A549 treated with AZD2906 at 1 μM for 4 hours (cell line): ENCODE data around the gene MEX3D. TPM values are rescaled to one million over a fixed set of nuclear protein-coding genes. Genes with fewer than 3 reads are reported as not detected.

ENCODE experiments used
- total RNA-seq: library from RNA; stranded (reverse); fragments of 200-300 nt; extraction: Qiagen RNA extraction; gene quantifications from 5 replicates; pipeline ENCODE4 v1.2.3, GENCODE V29; 2022

The MEX3D gene
- 6.8 to 12.2 TPM (median 11.9 TPM) in 5 replicates for total RNA-seq

GRCh38 chr19:1568320-1569019 is at the start of gene MEX3D:
Gene MEX3D, minus strand, starts transcription at chr19:1568325. Its CDS starts 267 bp downstream, at chr19:1568058.

GRCh38 chr19:1605236-1606137 is 37.4 kb upstream of the MEX3D start, which contains the start of gene UQCR11:
Gene UQCR11, minus strand, starts transcription at chr19:1605462. Its CDS starts 53 bp downstream, at chr19:1605409.

GRCh38 chr19:1592755-1593500 is 24.8 kb upstream of the MEX3D start, which contains the start of gene MBD3:
Gene MBD3, minus strand, starts transcription at chr19:1592865. Its CDS starts 234 bp downstream, at chr19:1592631.

GRCh38 chr19:1523412-1524286 is 44.5 kb downstream of the MEX3D start, which contains the start of gene PLK5:
Gene PLK5, plus strand, starts transcription at chr19:1524077. Its CDS starts 2,920 bp downstream, at chr19:1526997.

DNA sequence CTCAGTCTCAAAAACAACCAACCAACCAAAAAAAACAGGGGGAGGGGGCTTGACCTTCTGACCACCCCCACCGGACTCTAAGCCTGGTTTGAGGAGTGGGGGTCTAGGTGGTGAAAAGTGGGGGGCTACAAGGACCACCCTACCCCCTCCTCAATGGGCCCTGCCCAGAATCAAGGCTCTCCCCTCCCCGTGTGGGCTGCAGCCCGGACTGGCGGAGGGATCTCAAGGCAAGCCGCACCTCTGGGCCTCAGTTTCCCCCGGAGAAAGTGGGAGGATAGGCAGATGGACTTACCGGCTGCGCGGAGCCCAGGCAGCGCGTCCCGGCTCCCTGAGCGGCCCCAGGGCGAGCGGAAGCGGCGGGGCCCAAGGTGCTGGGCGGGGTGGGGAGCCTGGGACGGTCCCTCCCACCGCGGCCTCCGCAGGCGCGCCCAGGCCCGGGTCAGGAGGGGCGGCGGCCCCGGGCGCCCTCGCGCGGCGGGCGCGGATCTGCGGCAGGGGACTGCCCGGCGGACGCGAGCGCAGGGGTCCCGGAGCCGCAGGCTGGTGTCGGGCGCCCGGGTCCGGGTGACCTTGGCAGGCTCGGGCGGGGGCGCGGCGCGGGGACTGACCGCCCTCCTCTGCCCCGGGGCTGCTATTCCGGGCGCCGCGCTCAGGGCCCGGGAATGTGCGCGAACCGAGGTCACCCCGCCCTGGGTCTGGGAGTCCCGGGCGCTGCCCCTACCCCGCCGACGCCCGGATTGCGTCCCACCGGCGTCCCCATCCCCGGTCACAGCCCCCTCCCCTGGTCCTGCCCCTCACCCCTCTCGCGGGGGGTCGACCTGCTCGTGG is 55.2 kb downstream of the MEX3D start, which contains the start of gene ADAMTSL5:
Gene ADAMTSL5, minus strand, starts transcription at position 349 of the 828 bp plus-strand sequence. CDS start 2,076 bp downstream, outside the sequence.

Other genes starting within 250 kb of the MEX3D start
- gene NDUFS7, start 184.4 kb downstream of the MEX3D start, total RNA-seq = 69.7 to 83.5 TPM (median 81.4 TPM) in 5 replicates
- gene GAMT, start 166.8 kb downstream of the MEX3D start, total RNA-seq = 26.6 to 46.5 TPM (median 44.9 TPM) in 5 replicates
- 75.0 to 102 TPM (median 94.7 TPM) in 5 replicates for gene DAZAP1, start 160.7 kb downstream of the MEX3D start, total RNA-seq
- 1,460 to 2,135 TPM (median 1,895 TPM) in 5 replicates for gene RPS15, start 129.9 kb downstream of the MEX3D start, total RNA-seq
- gene APC2, start 118.2 kb downstream of the MEX3D start, total RNA-seq = 1.1 to 2.3 TPM (median 1.8 TPM) in 5 replicates
- gene C19orf25, start 89.1 kb downstream of the MEX3D start, total RNA-seq = 10.6 to 18.4 TPM (median 17.5 TPM) in 5 replicates
- 0.62 to 0.86 TPM (median 0.67 TPM) in 5 replicates for gene PCSK4, start 78.0 kb downstream of the MEX3D start, total RNA-seq
- gene REEP6, start 77.1 kb downstream of the MEX3D start, total RNA-seq = 4.2 to 5.9 TPM (median 5.5 TPM) in 5 replicates
- 2.8 to 4.2 TPM (median 3.3 TPM) in 5 replicates for gene ADAMTSL5, start 55.3 kb downstream of the MEX3D start, total RNA-seq
- gene PLK5, start 44.2 kb downstream of the MEX3D start, total RNA-seq = 0.03 TPM in 1 of 5 replicates, not detected in the others
- gene MBD3, start 24.5 kb upstream of the MEX3D start, total RNA-seq = 32.0 to 53.1 TPM (median 46.2 TPM) in 5 replicates
- gene UQCR11, start 37.1 kb upstream of the MEX3D start, total RNA-seq = 80.7 to 191 TPM (median 167 TPM) in 5 replicates
- 51.1 to 71.0 TPM (median 65.6 TPM) in 5 replicates for gene TCF3, start 84.3 kb upstream of the MEX3D start, total RNA-seq
- 0.01 to 0.02 TPM (median 0.02 TPM) in 3 of 5 replicates, not detected in the others for gene ONECUT3, start 185.2 kb upstream of the MEX3D start, total RNA-seq
- gene ATP8B3, start 244.0 kb upstream of the MEX3D start, total RNA-seq = 1.9 to 3.7 TPM (median 3.1 TPM) in 5 replicates